ENCODE data around the gene GSTP1.
A peak's percentile ranks its signal among the peaks of the same experiment; 100 is the strongest.
"Not testable (repeated sequence)": the region's sequence is repeated elsewhere in the genome, so short reads cannot be mapped to it uniquely, and the experiment has no call there.

GSTP1 gene

GRCh38 chr11:67594480-67594879, 10.9 kb downstream of the GSTP1 start:
- no peak overlapping the region for H3K4me3 ChIP-seq (ENCODE audit: low read depth, low read length)

- H3K4me3 ChIP-seq (ENCODE audit: low read depth, low read length), result no peak overlapping the region
These were observed 13.2 kb downstream of the GSTP1 start for GRCh38 chr11:67596753-67597300.

GRCh38 chr11:67597458-67597857, 13.8 kb downstream of the GSTP1 start:
- not testable (repeated sequence) for H3K4me3 ChIP-seq (ENCODE audit: low read depth, low read length)

GRCh38 chr11:67597963-67598362, 14.4 kb downstream of the GSTP1 start:
- H3K4me3 ChIP-seq (ENCODE audit: low read depth, low read length), result not testable (repeated sequence)

GRCh38 chr11:67599149-67599548, 15.5 kb downstream of the GSTP1 start:
- no peak overlapping the region for H3K4me3 ChIP-seq (ENCODE audit: low read depth, low read length)

- no peak overlapping the region for H3K4me3 ChIP-seq (ENCODE audit: low read depth, low read length)
These were observed 16.9 kb downstream of the GSTP1 start for GRCh38 chr11:67600324-67601029.

- H3K4me3 ChIP-seq (ENCODE audit: low read depth, low read length), result no peak overlapping the region
These were observed 17.5 kb downstream of the GSTP1 start for GRCh38 chr11:67601098-67601497.

- not testable (repeated sequence) for H3K4me3 ChIP-seq (ENCODE audit: low read depth, low read length)
These were observed 20.5 kb downstream of the GSTP1 start for GRCh38 chr11:67604119-67604518.

- H3K4me3 ChIP-seq (ENCODE audit: low read depth, low read length), result no peak overlapping the region
These were observed 21.2 kb downstream of the GSTP1 start for GRCh38 chr11:67604815-67605214.

GRCh38 chr11:67605231-67606011, 21.8 kb downstream of the GSTP1 start:
- no peak overlapping the region for H3K4me3 ChIP-seq (ENCODE audit: low read depth, low read length)

GRCh38 chr11:67606093-67606491, 22.5 kb downstream of the GSTP1 start:
- peak overlapping the region; percentile 94 for H3K4me3 ChIP-seq (ENCODE audit: low read depth, low read length)

- peak within 1 kb of the TSS; percentile 94 for H3K4me3 ChIP-seq (ENCODE audit: low read depth, low read length)
These were observed 23.1 kb downstream of the GSTP1 start, which contains the start of gene NDUFV1 for GRCh38 chr11:67606492-67607295. Gene NDUFV1, plus strand, starts transcription at chr11:67606936. Its CDS starts 69 bp downstream, at chr11:67607005.

- peak overlapping the region; percentile 94 for H3K4me3 ChIP-seq (ENCODE audit: low read depth, low read length)
These were observed 23.9 kb downstream of the GSTP1 start for GRCh38 chr11:67607507-67607906.

- no peak overlapping the region for H3K4me3 ChIP-seq (ENCODE audit: low read depth, low read length)
These were observed 24.9 kb downstream of the GSTP1 start for GRCh38 chr11:67608486-67608885.

- H3K4me3 ChIP-seq (ENCODE audit: low read depth, low read length), result no peak overlapping the region
These were observed 25.7 kb downstream of the GSTP1 start for GRCh38 chr11:67609316-67609715.

- H3K4me3 ChIP-seq (ENCODE audit: low read depth, low read length), result no peak overlapping the region
These were observed 26.8 kb downstream of the GSTP1 start for GRCh38 chr11:67610302-67610868.

- H3K4me3 ChIP-seq (ENCODE audit: low read depth, low read length), result no peak overlapping the region
These were observed 27.6 kb downstream of the GSTP1 start for GRCh38 chr11:67611165-67611564.

GRCh38 chr11:67611704-67612587, 28.3 kb downstream of the GSTP1 start:
- H3K4me3 ChIP-seq (ENCODE audit: low read depth, low read length), result no peak overlapping the region

GRCh38 chr11:67612751-67613150, 29.1 kb downstream of the GSTP1 start:
- no peak overlapping the region for H3K4me3 ChIP-seq (ENCODE audit: low read depth, low read length)
